Fibroblast of gingiva (primary cell): ENCODE data around the gene BLCAP.
"Not testable (repeated sequence)": the region's sequence is repeated elsewhere in the genome, so short reads cannot be mapped to it uniquely, and the experiment has no call there.

Experiments used
- DNase-seq: peaks from one replicate; pipeline ENCODE4 v3.0.0-alpha.2; 2011; ENCODE audit warnings: low read depth

The BLCAP gene

DNA sequence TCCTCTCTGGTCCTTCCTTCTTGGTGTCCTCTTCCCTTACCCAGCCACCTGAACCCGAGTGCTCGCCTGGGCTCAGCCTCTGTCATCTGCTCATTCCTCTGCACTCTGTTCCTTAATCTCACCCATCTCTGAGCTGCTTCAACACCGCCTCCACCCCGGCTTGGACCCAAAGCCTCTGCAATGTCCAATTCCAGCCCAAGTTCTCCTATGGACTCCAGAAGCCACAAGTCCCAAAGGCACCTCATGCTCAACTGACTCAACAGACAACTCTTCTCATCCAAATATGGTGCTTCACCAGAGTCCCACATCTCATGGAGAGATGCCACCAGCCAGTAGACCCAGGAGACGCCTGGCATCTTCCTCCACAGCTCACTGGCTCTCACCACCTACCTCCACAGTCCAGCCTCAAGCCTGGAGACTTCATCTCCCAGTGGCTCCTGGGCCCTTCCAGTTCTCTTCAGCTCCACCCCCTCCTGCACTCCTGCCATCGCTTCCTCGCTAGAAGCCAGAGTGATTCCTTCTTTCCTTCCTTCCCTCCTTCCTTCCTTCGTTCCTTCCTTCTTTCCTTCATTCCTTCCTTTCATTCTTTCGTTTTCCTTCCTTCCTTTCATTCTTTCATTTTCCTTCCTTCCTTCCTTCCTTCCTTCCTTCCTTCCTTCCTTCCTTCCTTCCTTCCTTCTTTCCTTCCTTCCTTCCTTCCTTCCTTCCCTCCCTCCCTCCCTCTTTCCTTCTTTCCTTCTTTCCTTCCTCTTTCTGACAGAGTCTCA, 47.6 kb downstream of the BLCAP start:
- no peak for DNase-seq

DNA sequence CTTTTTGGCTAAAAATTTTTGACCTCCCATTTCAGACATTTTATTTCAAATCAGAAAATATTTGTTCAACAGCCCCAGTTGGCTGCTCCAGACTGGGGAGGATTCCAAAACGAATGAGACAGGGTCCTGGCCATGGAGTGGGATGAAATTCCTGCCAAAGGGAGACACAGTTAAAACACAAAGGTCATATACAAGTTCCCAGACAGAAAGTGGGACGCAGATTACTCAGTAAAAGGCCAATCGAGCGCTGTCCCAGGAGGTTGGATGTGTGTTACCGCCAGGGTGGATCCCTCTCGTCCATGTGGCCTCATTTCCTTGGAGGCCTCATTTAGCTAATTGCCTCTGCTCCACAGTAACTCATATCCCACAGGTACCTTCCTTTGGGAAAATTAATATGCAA, 48.4 kb downstream of the BLCAP start:
- DNase-seq = no peak

DNA sequence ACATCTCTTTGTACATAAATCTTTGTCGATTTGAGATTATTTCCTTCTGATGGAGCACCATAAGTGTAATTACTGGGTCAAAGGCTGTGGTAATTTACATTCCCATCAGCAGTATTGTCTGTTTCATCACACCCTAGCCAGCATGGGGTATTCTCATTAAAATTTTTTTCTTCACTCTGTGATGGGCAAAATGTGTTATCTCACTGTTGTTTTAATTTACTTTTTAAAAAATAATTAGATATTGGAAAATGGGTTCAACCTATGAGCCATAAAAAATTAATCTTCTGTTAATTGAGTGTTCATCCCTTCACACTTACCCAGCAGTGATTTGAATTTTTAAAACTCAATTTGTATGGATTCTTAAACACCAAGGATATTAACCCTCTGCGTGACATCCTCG, 50.6 kb downstream of the BLCAP start:
- DNase-seq = no peak

DNA sequence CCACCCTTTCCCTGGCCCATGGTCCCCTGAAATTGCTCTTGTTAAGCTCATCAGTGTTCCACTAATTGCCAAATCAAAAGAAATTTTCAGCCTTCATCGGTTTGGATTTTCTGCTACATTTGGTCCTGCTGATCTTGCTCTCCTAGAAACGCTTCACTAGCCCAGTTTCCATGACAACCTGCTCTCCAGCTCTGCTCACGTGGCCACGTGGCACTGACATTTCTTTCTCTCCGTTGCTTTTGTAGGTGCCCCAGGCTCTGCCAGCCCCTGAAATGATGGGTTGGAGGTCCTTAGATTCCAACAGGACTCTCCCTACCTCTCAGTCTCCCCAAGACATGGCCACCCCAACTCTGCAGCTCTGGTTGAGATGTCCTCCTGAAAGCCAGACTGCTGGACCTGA, 52.4 kb downstream of the BLCAP start:
- DNase-seq = no peak

DNA sequence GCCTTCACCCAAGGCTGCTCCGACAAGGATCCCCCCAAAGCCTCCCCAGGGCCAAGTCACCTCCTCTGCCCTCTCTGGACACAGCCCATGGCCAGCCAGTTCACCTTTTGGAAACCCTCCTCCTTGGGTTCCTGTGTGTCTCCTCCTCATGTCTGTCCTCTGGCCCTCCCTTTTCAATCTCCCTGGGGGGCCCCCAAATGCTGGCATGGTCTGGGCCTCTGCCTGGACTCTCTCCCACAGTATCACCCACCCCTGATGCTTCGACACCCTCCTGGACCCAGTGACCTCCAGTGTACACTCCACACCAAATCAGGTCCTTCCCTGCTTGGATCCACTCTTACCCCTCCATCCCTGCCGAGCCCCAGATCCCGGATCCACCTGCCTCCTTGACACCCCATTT, 53.3 kb downstream of the BLCAP start:
- no peak for DNase-seq

DNA sequence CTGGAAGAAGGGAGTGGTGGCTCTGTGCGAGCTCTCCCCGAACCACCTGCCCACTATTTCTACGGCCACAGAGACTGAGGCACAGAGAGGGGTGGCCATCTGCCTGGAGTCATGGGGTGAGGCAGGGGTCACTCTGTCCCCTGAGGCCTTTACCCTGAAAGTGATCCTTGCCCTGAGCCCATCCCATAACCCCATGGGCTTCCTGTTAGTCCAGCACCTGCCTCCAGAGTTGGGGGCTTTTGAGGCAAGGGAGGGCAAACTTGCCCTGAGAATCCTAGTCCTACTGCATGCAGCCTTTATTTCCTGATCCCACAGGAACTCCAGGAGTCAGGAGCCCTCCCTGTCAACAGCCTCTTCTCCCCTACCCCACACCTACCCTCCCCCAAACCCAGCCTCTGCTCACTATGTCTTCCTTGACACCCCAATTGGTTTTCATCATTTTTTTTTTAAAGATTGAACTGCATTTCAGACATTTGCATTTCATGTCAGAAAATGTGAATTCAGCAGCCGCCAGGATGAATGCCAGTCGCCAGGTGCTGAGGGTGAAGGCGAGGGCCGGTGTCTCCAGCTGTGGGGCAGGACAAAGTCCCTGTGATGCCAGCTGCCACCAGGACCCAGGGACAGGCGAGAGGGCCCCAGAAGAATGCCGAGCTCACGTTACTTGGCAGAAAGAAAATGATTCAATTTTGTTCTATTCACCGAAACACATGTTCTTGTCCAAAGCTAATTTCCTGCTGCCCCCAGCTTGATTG, 54.3 kb downstream of the BLCAP start:
- DNase-seq = no peak

DNA sequence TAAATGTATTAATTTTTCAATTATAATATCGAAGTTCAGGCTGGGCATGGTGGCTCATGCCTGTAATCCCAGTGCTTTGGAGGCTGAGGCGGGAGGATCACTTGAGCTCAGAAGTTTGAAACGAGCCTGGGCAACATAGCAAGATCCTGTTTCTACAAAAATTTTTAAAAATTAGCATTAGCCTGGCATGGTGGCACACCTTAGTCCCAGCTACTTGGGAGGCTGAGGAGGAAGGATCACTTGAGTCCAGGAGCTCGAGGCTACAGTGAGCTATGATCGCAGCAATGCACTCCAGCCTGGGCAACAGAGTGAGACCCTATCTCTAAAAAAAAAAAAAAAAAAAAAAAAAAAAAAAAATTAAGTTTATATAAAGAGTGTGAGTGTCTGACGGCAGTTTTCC, 55.2 kb downstream of the BLCAP start:
- DNase-seq = not testable (repeated sequence)

DNA sequence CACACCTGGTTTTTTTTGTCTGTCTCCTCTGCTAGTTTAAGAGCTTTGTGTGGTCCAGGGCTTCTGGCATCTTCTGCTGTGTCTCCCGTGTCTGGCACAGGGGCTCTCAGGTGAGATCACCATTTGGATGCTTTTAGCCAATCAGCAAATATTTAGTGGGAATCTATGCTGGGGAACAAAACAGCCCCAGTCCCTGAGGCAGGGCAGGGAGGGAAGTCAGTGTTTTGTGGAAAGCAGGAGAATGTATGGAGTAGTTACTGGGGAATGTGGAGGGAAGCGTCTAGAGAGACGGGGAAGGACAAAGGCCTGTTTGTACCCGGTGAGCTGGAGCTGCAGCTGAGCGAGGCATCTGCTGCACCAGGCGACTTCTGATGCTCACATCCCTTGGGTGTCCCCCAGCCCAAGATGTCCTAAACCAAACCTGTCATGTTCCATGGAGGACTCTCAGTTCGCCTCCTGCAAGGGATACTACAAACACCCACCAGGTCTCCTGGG, 55.9 kb downstream of the BLCAP start:
- no peak for DNase-seq

DNA sequence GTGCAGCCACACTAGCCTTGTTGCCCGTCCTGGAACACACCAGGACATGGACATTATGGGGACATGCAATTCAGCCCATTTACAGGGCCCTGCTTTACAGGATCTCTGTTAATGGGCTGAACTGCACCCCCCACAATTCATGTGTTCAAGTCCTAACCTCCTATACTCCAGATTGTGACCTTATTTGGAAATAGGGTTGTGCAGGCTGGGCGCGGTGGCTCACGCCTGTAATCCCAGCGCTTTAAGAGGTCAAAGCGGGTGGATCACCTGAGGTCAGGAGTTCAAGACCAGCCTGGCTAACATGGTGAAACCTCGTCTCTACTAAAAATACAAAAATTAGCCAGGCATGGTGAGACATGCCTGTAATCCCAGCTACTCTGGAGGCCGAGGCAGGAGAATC, 57.5 kb downstream of the BLCAP start:
- not testable (repeated sequence) for DNase-seq

DNA sequence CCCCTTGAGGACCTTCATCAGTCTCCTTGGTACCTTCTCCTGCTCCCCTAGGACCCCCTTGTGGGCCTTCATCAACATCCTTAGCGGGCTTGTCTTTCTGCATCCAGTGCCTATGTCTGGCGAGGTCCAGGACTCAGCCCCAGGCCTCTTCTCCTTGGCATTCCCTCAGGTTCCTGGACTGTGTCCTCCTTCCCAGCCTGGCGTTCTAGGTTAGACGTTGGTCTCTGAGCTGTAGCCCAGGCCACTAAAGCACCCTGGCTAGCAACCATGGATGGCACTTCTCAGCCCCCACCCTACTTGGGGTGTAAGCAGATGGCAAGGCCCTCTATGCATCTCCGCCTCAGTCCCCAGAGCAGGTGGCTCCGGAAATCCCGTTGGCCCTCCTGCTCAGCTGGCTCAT, 58.1 kb downstream of the BLCAP start:
- DNase-seq = no peak

DNA sequence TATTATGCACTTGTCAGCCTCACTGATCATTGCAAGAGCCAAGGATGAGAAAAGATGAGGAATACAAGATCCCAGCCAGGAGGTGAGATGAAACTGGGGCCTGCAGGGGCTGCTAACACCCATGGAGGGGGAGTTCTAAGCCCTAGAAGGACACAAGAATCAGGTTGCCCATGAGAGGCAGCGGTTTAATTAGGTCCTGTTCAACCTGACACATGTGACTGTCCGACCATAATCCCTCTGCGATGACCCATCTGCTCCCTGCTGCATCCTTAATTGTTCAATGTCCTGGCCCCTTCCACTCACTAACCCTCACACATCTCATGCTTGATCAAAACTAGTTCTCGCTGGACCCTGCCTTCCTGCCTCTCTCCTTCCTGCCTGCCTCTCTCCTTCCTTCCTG, 58.8 kb downstream of the BLCAP start:
- DNase-seq = no peak
